GM15510 (cell line): ENCODE results near the gene CHRM1.

Source experiments
- POLR2A ChIP-seq: IDR thresholded peaks from 3 replicates; pipeline ENCODE4 v1.6.1; 2011; ENCODE audit warnings: borderline replicate concordance; ENCODE audit not compliant: insufficient read length; ENCODE audit errors: extremely low read depth

The CHRM1 gene

DNA sequence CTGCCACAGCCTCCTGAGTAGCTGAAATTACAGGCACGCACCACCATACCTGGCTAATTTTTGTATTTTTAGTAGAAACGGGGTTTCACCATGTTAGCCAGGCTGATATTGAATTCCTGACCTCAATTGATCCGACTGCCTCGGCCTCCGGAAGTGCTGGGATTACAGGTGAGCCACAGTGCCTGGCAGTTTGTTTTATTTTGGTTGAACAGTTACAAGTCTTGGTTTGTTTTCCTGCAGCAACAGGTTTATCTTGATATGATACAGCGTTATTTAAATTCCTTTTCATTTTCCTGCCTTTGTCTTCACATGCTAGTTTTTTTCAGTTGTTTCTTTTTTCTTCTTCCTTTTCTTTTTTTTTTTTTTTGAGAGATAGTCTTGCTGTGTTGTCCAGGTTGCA lies 44.5 kb downstream of the CHRM1 start:
- no peak for TF ChIP-seq POLR2A

DNA sequence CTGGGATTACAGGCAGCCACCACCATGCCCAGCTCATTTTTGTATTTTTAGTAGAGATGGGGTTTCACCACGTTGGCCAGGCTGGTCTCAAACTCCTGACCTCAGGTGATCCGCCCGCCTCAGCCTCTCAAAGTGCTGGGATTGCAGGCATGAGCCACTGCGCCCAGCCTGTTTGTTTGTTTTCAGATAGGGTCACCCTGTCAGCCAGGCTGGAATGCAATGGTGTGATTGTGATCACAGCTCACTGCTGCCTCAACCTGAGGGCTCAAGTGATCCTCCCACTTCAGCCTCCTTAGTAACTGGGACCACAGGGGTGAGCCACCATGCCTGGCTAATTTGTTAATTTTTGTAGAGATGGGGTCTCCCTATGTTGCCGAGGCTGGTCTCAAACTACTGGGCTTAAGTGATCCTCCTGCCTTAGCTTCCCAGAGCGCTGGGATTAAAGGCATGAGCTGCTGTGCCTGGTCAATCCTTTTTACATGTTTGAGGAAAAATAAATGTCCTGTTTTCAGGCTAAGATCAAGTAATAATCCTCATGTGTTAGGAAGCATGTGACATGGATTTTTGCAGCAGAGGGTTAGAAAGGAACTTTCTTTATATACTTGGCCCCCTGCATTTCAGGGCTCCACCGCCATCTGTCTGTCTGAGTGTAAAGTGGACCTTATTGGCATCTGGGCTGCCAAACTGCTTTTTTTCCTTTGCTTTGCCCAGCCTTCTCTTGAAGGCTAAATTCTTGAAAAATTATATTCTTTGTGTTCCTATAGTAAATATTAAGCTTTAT lies 45.3 kb downstream of the CHRM1 start:
- no peak for TF ChIP-seq POLR2A

- TF ChIP-seq POLR2A, result no peak
These were observed 46.3 kb downstream of the CHRM1 start for GRCh38 chr11:62874851-62875250.

DNA sequence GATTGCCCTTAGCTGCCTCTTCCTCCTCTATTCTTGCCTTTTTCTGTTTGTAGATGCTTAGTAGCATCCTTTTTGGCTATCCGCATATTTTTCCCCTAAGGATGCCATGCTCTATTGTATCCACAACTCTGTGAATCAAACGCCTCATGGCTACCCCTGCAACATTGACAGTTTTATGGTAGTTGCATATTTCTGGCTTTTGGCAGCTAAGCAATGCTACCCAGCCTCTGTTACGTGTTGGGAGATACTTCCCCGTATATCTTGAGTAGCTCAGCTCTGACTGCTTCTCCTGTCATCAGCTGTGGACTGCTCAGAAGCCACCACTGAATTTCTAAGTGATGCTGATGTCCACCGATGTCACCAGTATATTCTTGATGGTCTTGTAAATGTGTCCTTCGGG lies 55.5 kb downstream of the CHRM1 start:
- no peak for TF ChIP-seq POLR2A

GRCh38 chr11:62863687-62864335 lies 57.4 kb downstream of the CHRM1 start:
- TF ChIP-seq POLR2A, result no peak

GRCh38 chr11:62860835-62861563 lies 60.2 kb downstream of the CHRM1 start:
- no peak for TF ChIP-seq POLR2A
